Measurements from ENCODE around the gene PIGC.

DNA sequence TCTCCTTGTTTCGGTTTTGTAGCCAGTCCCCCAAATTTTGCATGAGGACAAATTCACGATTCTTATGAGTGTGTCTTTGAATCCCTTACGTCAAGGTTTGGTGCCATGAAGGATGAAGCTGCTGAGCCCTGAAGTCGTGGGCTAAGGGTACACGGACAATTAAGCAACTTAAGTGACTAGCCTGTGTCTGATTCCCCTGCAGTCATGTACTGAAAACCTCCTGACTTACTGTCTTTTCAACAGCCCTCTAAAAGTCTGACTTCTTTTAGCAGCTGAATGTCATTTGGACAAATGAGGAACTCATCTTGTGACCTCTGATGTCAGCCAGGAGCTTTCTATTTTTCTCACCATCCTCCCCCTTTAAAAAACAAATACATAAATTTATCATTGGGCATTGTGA is 50.5 kb downstream of the PIGC start:
- TF ChIP-seq EP300 (IDR thresholded peaks at IDR 0.05) (no peak), CTCF (IDR thresholded peaks at IDR 0.05) (no peak), POLR2A (IDR thresholded peaks at IDR 0.05) (no peak), POLR2AphosphoS5 (IDR thresholded peaks at IDR 0.05) (peak in 1 of 4 donors; percentile 21)
